Retina (tissue), 1 donor: ENCODE data around the gene MAN2A2.
"Not testable (repeated sequence)": the region's sequence is repeated elsewhere in the genome, so short reads cannot be mapped to it uniquely, and the experiment has no call there.

Experiments used
- DNase-seq: peaks from one replicate; pipeline ENCODE4 v3.0.0-alpha.2; 2016

Gene MAN2A2

DNA sequence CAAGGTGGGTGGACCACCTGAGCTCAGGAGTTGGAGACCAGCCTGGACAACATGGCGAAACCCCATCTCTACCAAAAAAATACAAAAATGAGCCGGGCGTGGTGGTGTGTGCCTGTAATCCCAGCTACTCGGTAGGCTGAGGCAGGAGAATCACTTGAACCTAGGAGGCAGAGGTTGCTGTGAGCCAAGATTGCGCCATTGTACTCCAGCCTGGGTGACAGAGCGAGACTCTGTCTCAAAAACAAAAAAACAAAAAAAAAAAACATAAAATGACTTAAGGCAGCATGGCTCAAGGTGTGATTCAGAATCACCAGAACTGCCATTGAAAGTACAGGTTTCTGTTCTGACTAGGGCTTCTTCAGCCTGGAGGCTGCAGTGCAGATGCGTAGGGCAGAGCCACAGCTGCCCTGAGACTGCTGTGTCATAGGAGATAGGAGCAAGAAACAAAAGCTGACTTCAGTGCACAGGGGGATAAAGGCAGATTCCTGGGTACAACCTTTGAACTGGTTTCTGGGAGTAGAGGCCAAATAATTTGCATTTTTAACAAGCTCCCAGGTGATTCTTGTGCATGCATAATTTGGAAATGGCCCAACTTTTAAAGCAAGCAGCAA is 19.7 kb downstream of the MAN2A2 start:
- not testable (repeated sequence) for DNase-seq

DNA sequence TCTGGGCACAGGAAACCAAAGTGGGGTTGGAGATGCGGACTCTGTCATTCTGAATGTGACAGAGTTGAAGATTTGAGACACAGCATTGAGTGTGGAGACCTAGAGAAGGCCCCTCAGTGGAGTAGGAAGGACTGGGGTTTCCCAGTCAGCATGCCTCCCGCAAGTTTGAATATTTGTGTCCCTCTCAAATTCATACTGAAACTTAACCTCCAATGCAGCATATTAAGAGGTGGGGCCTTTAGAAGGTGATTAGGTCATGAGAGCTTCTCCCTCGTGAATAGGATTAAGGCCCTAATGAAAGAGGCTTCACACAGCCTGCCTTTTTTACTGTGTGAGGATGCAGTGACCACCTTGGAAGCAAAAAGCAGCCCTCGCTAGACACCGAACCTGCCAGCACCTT is 21.3 kb downstream of the MAN2A2 start:
- DNase-seq, result no peak

DNA sequence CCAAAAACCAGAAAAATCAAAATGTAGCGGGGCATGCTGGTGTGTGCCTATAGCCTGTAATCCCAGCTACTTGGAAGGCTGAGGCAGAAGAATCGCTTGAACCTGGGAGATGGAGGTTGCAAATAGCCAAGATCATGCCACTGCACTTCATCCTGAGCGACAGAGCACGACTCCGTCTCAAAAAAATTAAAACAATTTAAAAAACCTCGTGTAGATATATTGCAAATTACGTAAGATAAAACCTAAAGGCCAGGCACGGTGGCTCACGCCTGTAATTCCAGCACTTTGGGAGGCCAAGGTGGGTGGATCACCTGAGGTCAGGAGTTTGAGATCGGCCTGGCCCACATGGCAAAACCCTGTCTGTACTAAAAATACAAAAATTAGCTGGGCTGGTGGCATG is 23.7 kb downstream of the MAN2A2 start:
- not testable (repeated sequence) for DNase-seq

DNA sequence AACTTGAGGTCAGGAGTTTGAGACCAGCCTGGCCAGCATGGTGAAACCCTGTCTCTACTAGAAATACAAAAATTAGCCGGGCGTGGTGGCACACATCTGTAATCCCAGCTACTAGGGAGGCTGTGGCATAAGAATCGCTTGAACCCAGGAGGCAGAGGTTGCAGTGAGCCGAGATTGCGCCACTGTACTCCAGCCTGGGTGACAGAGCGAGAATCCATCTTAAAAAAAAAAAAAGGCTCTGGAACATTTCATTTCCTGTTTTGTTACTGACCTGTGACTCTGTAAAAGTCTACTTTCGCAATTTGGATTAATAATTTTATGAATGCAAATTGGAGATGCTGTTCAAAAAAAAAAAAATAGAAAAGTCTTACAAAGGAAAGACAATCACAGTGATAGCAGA is 25.0 kb downstream of the MAN2A2 start:
- DNase-seq, result not testable (repeated sequence)

DNA sequence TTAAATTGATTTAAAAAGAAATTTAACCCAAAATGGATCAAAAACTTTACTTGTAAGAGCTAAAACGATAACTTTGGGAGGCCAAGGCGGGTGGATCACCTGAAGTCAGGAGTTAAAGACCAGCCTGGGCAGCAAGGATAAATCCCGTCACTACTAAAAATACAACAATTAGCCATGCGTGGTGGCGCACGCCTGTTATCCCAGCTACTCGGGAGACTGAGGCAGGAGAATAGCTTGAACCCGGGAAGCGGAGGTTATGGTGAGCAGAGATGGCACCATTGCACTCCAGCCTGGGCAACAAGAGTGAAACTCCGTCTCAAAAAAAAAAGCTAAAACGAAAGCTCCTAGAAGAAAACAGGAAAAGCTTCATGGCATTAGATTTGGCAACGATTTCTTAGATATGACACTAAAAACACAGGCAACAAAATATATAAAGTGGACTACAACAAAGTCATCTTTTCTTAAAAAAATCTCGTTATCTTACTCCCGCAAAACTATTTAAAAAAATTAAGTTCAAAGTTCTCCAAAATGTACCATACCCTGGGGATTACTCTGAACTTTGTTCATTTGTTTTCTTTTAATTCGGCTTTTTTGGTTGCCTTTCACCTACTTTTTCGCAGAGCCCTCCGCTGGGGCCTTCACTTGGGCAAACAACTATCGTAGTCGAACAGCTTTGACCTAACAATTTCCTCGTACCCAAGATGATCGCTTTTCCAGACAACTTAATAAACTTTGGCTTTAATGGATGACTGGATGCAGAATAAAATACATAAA is 26.3 kb downstream of the MAN2A2 start:
- peak; percentile 6 for DNase-seq

DNA sequence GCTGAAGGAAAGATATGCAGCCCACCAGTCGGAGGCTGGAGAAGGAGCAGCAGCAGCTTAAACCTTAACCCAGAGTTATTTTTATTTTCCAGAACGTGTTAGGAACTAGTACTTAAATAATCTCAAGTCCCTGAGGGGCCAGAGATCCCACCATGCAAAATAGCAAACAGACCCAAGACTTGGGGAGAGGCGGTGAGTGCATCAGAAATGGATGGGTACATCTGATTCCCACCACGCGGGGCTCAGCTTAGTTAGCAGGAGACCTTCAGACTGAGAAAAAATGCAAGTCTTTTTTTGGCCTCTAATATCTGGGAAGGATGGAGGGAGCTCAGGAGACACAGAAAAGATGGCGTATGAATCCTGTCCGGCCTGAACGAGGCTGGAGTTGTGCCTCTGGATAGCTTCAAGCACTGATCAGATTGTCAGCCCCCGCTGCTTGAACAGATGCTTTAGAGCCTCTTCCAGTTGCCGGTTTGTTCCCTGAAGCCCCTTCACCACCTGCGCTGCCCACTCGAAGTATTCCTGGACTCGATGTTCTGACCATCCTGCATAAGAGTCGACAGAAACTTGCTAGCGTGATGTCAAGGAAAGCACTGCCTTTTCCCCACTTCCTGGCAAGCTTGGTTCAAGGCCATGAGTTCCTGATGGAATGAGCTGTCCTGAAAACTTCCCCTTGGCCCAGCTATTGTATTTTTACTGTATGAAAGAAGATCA is 27.9 kb downstream of the MAN2A2 start:
- DNase-seq, result peak; percentile 16

DNA sequence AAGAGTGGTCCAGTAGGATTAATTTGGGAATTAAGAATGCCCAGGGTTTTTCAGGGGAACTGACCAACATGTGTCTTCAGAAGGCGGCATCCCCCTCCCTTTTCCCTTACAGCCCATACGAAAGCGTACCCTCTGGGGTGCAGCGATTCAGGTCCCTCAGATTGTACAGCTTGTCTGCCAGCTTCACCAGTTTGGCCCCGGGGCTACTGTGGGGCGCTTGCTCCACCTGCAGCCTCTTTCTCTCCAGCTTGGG is 28.4 kb downstream of the MAN2A2 start:
- DNase-seq, result no peak

DNA sequence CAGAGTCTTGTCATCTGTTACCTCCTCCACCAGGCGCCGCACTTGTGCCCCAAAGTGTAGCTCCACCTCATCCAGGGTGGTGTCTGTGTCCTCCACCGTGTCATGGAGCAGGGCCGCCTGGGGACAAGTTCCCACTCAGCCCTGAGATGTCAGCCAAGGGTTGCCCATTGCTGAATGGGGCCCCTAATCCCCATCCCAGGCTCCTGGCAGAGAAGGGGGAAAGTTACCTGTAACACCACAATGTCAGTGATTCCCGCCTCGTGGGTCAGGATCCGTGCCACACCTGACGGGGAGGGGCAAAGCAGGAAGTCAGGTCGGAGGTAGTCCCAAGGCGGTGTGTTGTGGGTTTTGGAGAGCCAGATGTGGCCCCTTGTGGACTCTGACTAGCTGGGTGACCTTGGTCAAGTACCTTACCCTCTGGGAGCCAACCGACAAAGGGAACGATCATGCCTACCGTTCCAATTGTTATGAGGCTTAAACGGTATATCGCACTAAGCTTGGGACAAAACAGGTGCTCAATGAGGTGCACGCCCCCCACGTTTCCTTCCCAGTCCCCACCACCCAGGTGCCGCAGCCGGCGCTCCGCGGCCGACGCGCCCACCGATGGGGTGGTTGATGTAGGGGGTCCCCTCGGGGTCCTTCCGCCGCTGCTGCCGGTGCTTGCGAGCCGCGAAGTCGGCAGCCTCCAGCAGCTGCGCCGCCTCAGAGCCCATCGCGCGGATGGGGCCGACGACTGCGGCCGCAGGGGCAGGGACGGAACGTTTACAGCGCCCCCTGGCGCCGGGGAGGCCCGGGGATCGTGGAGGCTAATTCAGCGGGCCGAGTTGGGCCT is 28.9 kb downstream of the MAN2A2 start, which contains the start of gene HDDC3:
Gene HDDC3 (minus strand): TSS at position 722 of the 832 bp plus-strand sequence. CDS start 9 bp downstream, at position 713.
- DNase-seq, result peak; percentile 94

DNA sequence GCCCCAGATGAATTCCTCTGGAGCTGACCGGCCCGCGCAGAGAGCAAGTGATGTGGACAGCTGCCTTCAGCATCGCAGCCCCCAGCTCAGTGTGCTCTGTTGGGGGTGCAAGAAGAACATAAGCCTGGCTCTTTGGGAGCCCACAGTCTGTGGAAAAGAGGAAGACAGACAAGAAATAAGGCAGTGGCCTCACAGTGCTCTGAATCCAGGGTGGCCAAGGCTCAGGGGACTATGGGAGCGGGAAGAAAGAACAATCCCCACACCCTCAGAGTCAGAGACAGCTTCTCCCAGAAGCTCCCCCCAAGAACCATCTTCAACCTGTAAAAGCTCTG is 29.5 kb downstream of the MAN2A2 start:
- DNase-seq, result no peak

DNA sequence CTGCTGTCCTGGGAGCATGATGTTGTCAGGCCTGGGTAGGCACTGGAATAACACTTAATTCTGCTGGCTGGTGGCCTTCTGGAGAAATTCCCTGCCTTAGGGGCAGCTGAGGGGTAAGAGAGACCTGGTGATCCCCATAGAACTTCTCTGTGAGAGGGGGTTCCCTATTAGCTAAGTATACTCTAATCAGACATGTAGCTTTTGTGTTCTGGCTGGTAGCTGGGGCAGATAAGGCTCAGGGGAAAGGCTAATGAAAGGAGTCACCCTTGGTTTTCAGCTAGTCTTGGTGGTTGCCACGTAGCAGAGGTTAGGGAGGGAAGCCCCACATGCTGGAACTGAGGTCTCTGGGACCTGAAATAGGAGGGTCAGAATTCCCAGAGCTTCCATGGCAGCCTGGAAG is 30.2 kb downstream of the MAN2A2 start:
- DNase-seq, result no peak

DNA sequence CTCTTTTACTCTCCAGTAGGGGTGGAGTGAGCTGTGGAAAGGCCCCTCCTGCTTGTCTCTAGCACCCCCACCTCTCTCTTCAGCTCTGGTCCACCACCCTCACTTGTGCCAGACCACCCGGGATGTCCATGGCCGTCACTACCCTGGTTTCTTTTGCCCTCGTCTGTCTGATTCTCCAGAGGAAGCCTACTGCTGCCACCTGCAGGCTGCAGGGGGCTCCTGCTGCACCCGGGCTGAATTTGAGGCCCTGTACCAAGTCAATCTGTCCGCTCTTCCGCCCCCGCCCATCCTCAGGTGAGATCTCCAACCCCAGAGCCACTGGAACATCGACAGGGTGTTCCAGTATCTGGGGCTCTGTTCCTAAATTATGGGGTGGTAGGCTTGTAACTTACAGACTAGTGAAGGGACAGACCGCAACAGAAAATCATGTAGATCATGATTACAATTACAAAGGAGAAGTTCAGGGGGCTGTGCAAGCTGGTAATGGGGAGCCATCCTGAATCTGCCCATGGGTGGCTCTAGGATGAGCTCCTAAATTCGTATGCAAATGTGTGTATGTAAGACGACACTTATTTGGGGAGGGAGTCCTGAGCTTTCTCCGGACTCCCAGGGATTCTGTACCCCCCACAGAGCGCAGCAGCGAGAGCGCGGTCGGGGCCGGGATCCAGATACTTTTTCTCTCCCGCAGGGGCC is 31.3 kb downstream of the MAN2A2 start:
- DNase-seq, result peak; percentile 88

DNA sequence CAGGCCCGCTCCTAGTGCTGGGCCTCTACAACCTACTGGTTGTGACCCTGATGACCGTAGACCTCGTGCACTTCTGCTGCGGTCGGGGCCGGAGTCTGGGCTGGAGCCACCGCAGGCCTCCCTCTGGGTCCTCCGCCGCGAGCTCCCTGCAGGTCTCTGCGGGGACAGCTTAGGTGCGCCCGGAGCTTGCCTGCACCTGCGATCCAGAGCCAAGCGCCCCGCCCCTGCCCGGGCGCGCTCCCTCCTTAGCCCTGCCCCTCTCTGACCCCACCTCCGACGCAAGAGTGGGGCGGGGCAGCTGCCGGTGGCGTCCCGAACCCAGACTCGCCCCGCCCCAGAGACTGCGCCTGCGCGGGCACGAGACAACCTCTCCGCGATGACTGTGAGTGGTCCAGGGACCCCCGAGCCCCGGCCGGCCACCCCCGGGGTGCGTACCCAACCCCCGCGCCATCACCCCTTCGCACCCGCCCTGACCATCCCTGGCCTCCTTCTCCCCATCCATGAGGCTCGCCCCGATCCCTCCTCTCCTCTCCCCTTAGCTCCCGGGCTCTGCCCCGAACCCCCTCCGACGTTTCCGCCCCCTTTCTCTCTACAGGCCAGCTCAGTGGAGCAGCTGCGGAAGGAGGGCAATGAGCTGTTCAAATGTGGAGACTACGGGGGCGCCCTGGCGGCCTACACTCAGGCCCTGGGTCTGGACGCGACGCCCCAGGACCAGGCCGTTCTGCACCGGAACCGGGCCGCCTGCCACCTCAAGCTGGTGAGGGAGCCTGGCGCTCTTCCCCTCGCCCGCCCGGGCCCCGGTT is 32.0 kb downstream of the MAN2A2 start, which contains the start of gene UNC45A:
Gene UNC45A (plus strand): TSS at position 337 of the 803 bp plus-strand sequence. CDS start 40 bp downstream, at position 377.
- DNase-seq, result peak; percentile 90

DNA sequence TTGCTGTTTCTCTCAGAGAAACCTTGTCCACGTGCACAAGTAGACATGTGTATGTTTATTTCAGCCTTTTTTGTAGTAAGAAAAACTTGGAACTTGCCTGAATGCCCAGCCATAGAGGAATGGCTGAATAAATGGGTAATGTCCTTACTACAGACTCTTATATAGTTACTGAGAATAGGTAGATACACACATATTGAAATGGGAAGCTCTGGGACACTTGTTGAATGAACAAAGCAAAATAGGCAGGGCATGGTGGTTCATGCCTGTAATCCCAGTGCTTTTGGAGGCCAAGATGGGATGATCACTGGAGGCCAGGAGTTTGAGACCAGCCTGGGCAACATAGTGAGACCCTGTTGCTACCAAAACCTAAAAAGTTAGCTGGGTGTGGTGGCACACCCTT is 33.7 kb downstream of the MAN2A2 start:
- DNase-seq, result no peak

DNA sequence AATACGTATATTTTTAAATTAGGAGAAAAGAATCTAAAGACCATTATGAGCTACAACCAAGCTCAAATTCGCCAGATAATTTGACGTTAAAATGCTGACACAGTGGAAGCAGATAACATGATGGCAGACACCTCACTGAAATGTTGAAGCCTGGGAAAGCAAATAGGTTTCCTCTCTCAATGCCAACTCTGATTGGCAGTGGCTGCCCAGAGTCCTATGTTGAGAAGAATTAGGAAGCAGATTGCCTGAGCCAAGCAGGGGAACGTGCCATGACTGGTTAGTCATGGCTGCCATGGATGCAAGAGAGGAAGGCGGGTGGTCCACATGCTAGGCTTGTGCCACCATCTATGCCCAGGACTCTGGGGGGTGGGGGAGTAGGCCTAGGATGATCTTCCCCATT is 35.2 kb downstream of the MAN2A2 start:
- no peak for DNase-seq

DNA sequence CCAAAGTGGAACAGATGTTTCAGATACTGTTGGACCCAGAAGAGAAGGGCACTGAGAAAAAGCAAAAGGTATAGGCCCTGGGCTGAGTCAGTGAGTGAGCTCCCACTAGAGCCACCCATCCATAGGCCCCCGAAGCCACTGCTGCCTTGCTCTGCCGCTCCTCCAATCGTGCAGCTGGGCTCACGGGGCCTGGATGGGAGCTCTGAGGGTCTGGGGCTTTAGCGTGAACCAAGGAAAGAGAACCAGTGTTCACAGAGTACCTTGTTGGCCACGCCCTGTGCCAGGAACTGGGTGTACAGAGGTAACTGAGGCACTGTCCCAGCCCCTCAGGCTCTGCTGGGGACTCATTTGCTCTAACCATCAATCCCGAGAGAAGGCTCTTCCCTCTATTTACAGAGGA is 36.7 kb downstream of the MAN2A2 start:
- DNase-seq, result no peak

DNA sequence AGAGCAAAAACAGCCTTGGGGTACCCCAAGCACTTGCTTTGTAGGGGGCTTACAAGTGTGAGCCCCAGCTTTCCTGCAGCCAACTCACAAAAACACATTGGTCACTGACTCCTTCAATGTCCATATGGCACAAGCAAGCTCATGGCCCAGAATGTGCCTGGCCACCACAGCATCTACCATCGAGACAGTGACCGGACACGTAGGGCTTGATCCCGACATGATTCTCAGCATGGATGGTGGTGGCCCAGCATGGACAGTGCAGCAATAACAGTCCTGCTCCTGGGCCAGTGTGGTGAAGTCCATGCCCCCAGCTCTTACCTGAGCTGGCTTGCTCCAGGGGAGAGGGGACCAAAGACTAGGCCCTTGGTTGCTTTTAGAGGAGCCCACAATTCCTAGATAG is 37.9 kb downstream of the MAN2A2 start:
- no peak for DNase-seq

DNA sequence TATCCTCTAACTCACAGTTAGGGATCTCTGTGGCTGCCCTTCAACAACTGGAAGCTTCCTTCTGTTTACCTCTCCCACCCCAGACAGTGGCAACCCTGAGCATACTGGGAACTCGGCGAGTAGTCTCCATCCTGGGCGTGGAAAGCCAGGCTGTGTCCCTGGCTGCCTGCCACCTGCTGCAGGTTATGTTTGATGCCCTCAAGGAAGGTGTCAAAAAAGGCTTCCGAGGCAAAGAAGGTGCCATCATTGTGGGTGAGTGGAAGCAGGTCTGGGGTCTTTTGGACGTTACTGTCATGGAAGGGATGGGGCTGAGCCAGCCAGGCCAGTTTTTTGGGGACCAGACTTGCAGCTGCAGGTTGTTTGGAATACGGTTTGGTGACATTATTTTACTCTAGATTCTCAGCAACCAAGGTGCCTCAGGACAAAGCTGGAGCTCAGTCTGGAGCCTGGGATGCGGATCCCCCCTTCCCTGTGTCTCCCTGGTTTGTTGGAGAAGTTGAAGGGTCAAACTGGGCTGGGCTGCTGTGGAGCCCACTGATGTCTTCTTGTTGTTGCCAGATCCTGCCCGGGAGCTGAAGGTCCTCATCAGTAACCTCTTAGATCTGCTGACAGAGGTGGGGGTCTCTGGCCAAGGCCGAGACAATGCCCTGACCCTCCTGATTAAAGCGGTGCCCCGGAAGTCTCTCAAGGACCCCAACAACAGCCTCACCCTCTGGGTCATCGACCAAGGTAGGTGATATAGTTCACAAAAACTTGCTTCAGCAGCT is 39.4 kb downstream of the MAN2A2 start:
- no peak for DNase-seq

DNA sequence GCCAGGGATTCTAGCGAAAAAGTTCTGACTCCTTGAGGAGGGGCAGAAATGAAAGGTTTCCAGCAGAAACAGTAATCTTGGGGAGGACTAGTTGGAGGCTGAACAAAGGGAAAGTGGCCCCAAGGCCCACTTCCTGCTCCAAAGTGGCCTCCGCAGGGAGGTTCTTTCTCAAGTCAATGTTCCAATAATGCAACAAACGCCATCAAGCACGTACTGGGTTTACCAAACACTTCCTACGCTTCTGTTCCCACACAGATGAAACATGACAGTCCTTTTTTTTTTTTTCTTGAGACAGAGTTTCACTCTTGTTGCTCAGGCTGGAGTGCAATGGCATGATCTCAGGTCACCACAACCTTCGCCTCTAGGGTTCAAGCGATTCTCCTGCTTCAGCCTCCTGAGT is 42.0 kb downstream of the MAN2A2 start:
- no peak for DNase-seq

DNA sequence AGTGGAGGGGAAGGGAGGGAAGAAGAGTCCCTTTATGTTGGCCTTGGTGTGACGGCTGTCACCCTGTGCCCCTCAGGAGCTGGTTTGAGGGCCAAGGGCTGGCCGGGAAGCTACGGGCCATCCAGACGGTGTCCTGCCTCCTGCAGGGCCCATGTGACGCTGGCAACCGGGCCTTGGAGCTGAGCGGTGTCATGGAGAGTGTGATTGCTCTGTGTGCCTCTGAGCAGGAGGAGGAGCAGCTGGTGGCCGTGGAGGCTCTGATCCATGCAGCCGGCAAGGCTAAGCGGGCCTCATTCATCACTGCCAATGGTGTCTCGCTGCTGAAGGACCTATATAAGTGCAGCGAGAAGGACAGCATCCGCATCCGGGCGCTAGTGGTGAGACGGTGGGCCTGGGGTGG is 43.4 kb downstream of the MAN2A2 start:
- DNase-seq, result no peak

DNA sequence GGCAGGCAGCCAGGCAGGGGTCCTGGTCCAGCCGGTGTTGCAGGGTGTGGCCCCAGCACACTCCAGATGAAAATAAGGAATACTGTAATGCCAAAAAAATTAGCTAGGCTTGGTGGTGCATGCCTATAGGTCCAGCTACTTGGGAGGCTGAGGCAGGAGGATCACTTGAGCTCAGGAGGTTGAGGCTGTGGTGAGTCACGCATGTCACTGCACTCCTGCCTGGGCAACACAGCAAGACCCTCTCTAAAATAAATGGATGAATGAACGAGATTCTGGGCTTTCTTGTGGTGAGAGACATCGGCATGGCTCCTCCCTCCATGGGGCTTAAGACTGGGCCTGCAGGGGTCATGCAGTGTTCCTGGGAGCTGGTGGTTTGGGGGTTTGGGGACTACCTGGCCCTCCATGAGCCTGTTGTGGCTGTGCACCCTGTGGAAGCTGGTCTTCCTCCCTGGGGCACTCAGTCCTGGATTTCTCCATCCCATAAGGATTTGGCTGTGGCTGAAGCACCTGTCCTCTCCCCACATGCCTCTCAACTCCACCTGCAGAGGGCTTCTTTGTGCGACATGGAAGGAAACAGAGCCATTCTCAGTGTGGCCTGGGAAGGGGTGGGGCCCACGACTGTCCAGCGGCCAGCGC is 44.0 kb downstream of the MAN2A2 start:
- no peak for DNase-seq
